ENCODE measurements around the gene SLC35D3.

- TF ChIP-seq CTCF (IDR thresholded peaks at IDR 0.05) (no peak), EP300 (IDR thresholded peaks at IDR 0.05) (no peak), POLR2A (IDR thresholded peaks at IDR 0.05) (no peak)
Measured at GRCh38 chr6:136923116-136923953, 1.2 kb downstream of the SLC35D3 start.

All from sigmoid colon (tissue), 4 donors.